CD4-positive, alpha-beta T cell treated with Interleukin-1 beta for 1 hour (primary cell): ENCODE measurements around the gene CDH4.

Source experiments
- DNase-seq, 2 donors: peaks; one replicate each; pipeline ENCODE4 v3.0.0-alpha.2; 2020 to 2022

CDH4 gene

GRCh38 chr20:61861054-61861841 lies 609.2 kb downstream of the CDH4 start:
- DNase-seq, result no peak

- DNase-seq, result no peak
Measured at GRCh38 chr20:61861858-61862257, 609.8 kb downstream of the CDH4 start.

GRCh38 chr20:61862881-61863280 lies 610.8 kb downstream of the CDH4 start:
- DNase-seq, result no peak

- no peak for DNase-seq
Measured at GRCh38 chr20:61864481-61864880, 612.4 kb downstream of the CDH4 start.

GRCh38 chr20:61865353-61865752 lies 613.3 kb downstream of the CDH4 start:
- DNase-seq, result no peak

GRCh38 chr20:61866165-61866564 lies 614.1 kb downstream of the CDH4 start:
- no peak for DNase-seq

- no peak for DNase-seq
Measured at GRCh38 chr20:61868006-61868405, 615.9 kb downstream of the CDH4 start.

GRCh38 chr20:61868466-61869090 lies 616.5 kb downstream of the CDH4 start:
- DNase-seq, result no peak

GRCh38 chr20:61869750-61870507 lies 617.9 kb downstream of the CDH4 start:
- DNase-seq, result no peak

- DNase-seq, result no peak
Measured at GRCh38 chr20:61871160-61871559, 619.1 kb downstream of the CDH4 start.

GRCh38 chr20:61871913-61872312 lies 619.9 kb downstream of the CDH4 start:
- DNase-seq, result no peak

GRCh38 chr20:61872371-61872900 lies 620.4 kb downstream of the CDH4 start:
- DNase-seq, result no peak

- no peak for DNase-seq
Measured at GRCh38 chr20:61873651-61874420, 621.8 kb downstream of the CDH4 start.

GRCh38 chr20:61874421-61875068 lies 622.5 kb downstream of the CDH4 start:
- DNase-seq, result no peak

GRCh38 chr20:61875221-61875885 lies 623.3 kb downstream of the CDH4 start:
- no peak for DNase-seq

- no peak for DNase-seq
Measured at GRCh38 chr20:61875996-61876395, 623.9 kb downstream of the CDH4 start.

GRCh38 chr20:61876952-61877728 lies 625.1 kb downstream of the CDH4 start:
- DNase-seq, result no peak

GRCh38 chr20:61877776-61878477 lies 625.9 kb downstream of the CDH4 start:
- DNase-seq, result no peak

GRCh38 chr20:61878478-61879302 lies 626.6 kb downstream of the CDH4 start:
- no peak for DNase-seq
